GM15510 (cell line): Measurements from ENCODE around the gene F2R.

ENCODE experiments used
- POLR2A ChIP-seq: IDR thresholded peaks from 3 replicates; pipeline ENCODE4 v1.6.1; 2011; ENCODE audit warnings: borderline replicate concordance; ENCODE audit not compliant: insufficient read length; ENCODE audit errors: extremely low read depth

The F2R gene

GRCh38 chr5:76754668-76755078 lies 38.7 kb downstream of the F2R start:
- no peak for TF ChIP-seq POLR2A

GRCh38 chr5:76755779-76756637 lies 40.1 kb downstream of the F2R start:
- TF ChIP-seq POLR2A: no peak

GRCh38 chr5:76757049-76757448 lies 41.1 kb downstream of the F2R start:
- no peak for TF ChIP-seq POLR2A

- TF ChIP-seq POLR2A: no peak
Observed at GRCh38 chr5:76762484-76762883, 46.6 kb downstream of the F2R start.

GRCh38 chr5:76763136-76763535 lies 47.2 kb downstream of the F2R start:
- TF ChIP-seq POLR2A: no peak

GRCh38 chr5:76764374-76764773 lies 48.4 kb downstream of the F2R start:
- TF ChIP-seq POLR2A: no peak

- TF ChIP-seq POLR2A: no peak
Observed at GRCh38 chr5:76765249-76765648, 49.3 kb downstream of the F2R start.

GRCh38 chr5:76766746-76767145 lies 50.8 kb downstream of the F2R start:
- no peak for TF ChIP-seq POLR2A

GRCh38 chr5:76771705-76772405 lies 55.9 kb downstream of the F2R start:
- no peak for TF ChIP-seq POLR2A

- TF ChIP-seq POLR2A: no peak
Observed at GRCh38 chr5:76775921-76776320, 60.0 kb downstream of the F2R start.

GRCh38 chr5:76776391-76776790 lies 60.5 kb downstream of the F2R start:
- TF ChIP-seq POLR2A: no peak

GRCh38 chr5:76781775-76782174 lies 65.8 kb downstream of the F2R start:
- no peak for TF ChIP-seq POLR2A

- no peak for TF ChIP-seq POLR2A
Observed at GRCh38 chr5:76782444-76782843, 66.5 kb downstream of the F2R start.
